Panc1 (cell line): ENCODE measurements around the gene DHCR24. TPM values are rescaled to one million over a fixed set of nuclear protein-coding genes. Genes with fewer than 3 reads are reported as not detected.
A peak's percentile ranks its signal among the peaks of the same experiment; 100 is the strongest.

Source experiments
- ATAC-seq: fragments of 200-7000 bp; cut with Tn5 transposase; 2 replicates; pipeline ENCODE4 v1.9.1; 2020; ENCODE audit warnings: mild to moderate bottlenecking, moderate library complexity
- Bru-seq: library from RNA; stranded (reverse); fragments of 400-500 nt; gene quantifications from one replicate; lab custom pipeline; 2021; lab: Mats Ljungman, UMichigan
- BruChase-seq, 2 experiments: library from RNA; stranded (reverse); fragments of 400-500 nt; gene quantifications; one replicate each; lab custom pipeline; 2021; lab: Mats Ljungman, UMichigan
- BruUV-seq: library from RNA; stranded (reverse); fragments of 400-500 nt; replicated peaks from 2 replicates; lab custom pipeline; 2021; lab: Mats Ljungman, UMichigan
- CTCF ChIA-PET: fragments of 300-600 bp; sonication (Branson Sonifier 250); formaldehyde crosslinking; loops from one replicate; lab custom pipeline; 2022; ENCODE audit warnings: antibody characterized with exemption; lab: Charles Lee
- POLR2A ChIA-PET: fragments of 300-600 bp; sonication (Branson Sonifier 250); formaldehyde crosslinking; loops from one replicate; lab custom pipeline; 2022; ENCODE audit warnings: antibody characterized with exemption; lab: Charles Lee
- DNase-seq: peaks from one replicate; pipeline ENCODE4 v3.0.0-alpha.2; 2010; ENCODE audit warnings: low read depth, low spot score
- H3K27ac ChIP-seq: 2 replicates; pipeline ENCODE4 v1.5.1; 2011; ENCODE audit warnings: mild to moderate bottlenecking, low read length, inconsistent platforms
- H3K27me3 ChIP-seq: fragments of 200-500 bp; sonication (Bioruptor generic); 2 replicates; pipeline ENCODE4 v1.6.0; 2014; ENCODE audit warnings: low read length, inconsistent platforms; ENCODE audit not compliant: control insufficient read depth, insufficient read depth
- H3K36me3 ChIP-seq: fragments of 200-500 bp; sonication (Bioruptor generic); 2 replicates; pipeline ENCODE4 v1.5.1; 2014; ENCODE audit warnings: inconsistent platforms, mild to moderate bottlenecking, low read length, moderate library complexity; ENCODE audit not compliant: control insufficient read depth, insufficient read depth
- H3K4me1 ChIP-seq: 2 replicates; pipeline ENCODE4 v1.5.1; 2011; ENCODE audit warnings: inconsistent platforms, mild to moderate bottlenecking, low read length, moderate library complexity; ENCODE audit not compliant: control insufficient read depth, insufficient read depth
- H3K4me3 ChIP-seq, 2 experiments: 2 replicates each; pipeline ENCODE4 v1.5.1; 2011 to 2012; ENCODE audit warnings: low read depth in 2 of 2, low read length in 2 of 2, mild to moderate bottlenecking in 2 of 2, inconsistent platforms in 1 of 2, moderate library complexity in 1 of 2
- H3K9me3 ChIP-seq: fragments of 200-500 bp; sonication (Bioruptor generic); 2 replicates; pipeline ENCODE4 v1.5.1; 2014; ENCODE audit warnings: low read depth, mild to moderate bottlenecking, inconsistent platforms, low read length, moderate library complexity; ENCODE audit not compliant: control insufficient read depth, insufficient read depth
- CTCF ChIP-seq: fragments of 450-650 bp; IDR thresholded peaks from 2 replicates; pipeline ENCODE4 v1.5.1; 2017; ENCODE audit warnings: mild to moderate bottlenecking
- POLR2AphosphoS5 ChIP-seq: IDR thresholded peaks from 2 replicates; pipeline ENCODE4 v1.6.1; 2012; ENCODE audit warnings: mild to moderate bottlenecking, low read depth, low read length, moderate library complexity
- REST ChIP-seq, 2 experiments: IDR thresholded peaks; 2 replicates each; pipeline ENCODE4 v1.6.1; 2011 to 2012; ENCODE audit warnings: low read depth in 2 of 2, control low read depth in 1 of 2, low read length in 1 of 2, mild to moderate bottlenecking in 1 of 2, moderate library complexity in 1 of 2; ENCODE audit not compliant: insufficient read depth in 1 of 2
- SIN3A ChIP-seq: IDR thresholded peaks from 2 replicates; pipeline ENCODE4 v1.6.1; 2012; ENCODE audit warnings: low read depth, mild to moderate bottlenecking, low read length, moderate library complexity, borderline replicate concordance; ENCODE audit not compliant: insufficient read depth
- TCF7L2 ChIP-seq: IDR thresholded peaks from 2 replicates; pipeline ENCODE4 v1.6.1; 2011; ENCODE audit warnings: mild to moderate bottlenecking, low read depth, low read length, inconsistent platforms
- in situ Hi-C: cut with HindIII; loops from 2 replicates; pipeline ENCODE4 v1.10.0; 2016; ENCODE audit warnings: low sequenced_read_pairs, low pct_unique_long_range_greater_than_20kb
- intact Hi-C: fragments of 100-400 bp; cut with micrococcal nuclease; formaldehyde crosslinking; loops from one replicate; pipeline ENCODE4 v1.10.0; 2022; ENCODE audit not compliant: unreplicated experiment
- long read RNA-seq: library from polyadenylated mRNA; unstranded; transcript quantifications from one replicate; pipeline ENCODE4 v2.0.0, GENCODE V29; 2021; ENCODE audit not compliant: unreplicated experiment
- polyA plus RNA-seq: library from polyadenylated mRNA; unstranded; fragments of >200 nt; gene quantifications from one replicate; pipeline ENCODE4 v1.2.1, GENCODE V29; 2012; ENCODE audit warnings: missing spikeins; ENCODE audit not compliant: insufficient read length
- total RNA-seq: library from RNA; stranded (reverse); gene quantifications from one replicate; pipeline ENCODE4 v1.2.1, GENCODE V29; 2021; ENCODE audit not compliant: unreplicated experiment

DHCR24 gene
- 313 TPM for total RNA-seq
- polyA plus RNA-seq, result 287 TPM
- Bru-seq, nascent RNA, result percentile 89 among the genes with signal in this experiment
- percentile 93 among the genes with signal in this experiment for BruChase-seq, experiment 1, labeled RNA remaining after a 2-hour chase
- BruChase-seq, experiment 2, labeled RNA remaining after a 6-hour chase, result percentile 97 among the genes with signal in this experiment
- long read RNA-seq, full-length matches to known transcripts, result 365 of 698 reads
- long read RNA-seq, partial matches to known transcripts, result 107 of 698 reads
- long read RNA-seq, other reads (novel, unspliced or antisense), result 226 of 698 reads

GRCh38 chr1:54886724-54887664 is at the start of gene DHCR24:
Gene DHCR24 (minus strand): TSS chr1:54887195. CDS start chr1:54887119, 76 bp downstream.
- DNase-seq, result no peak
- H3K4me3 ChIP-seq, result peak within 1 kb of the TSS; percentile 87 to 90
- TF ChIP-seq POLR2AphosphoS5 (peak; percentile 66; the same call in 1 of the 2 replicates), TCF7L2 (no peak), CTCF (no peak), SIN3A (peak; percentile 5), REST (IDR thresholded peaks at IDR 0.05; ENCODE audit: insufficient read depth in 1 of 2, low read depth in 2 of 2, low read length in 1 of 2) (no peak)
- no peaks in the 10 kb centered on the region for H3K9me3 ChIP-seq
- H3K27me3 ChIP-seq, result no peaks in the 10 kb centered on the region
- intact Hi-C loops, result no loop called here
- POLR2A ChIA-PET, result interaction anchor here (0.5 kb wide), 1 partner anchor 17 kb away, joined by 3 read pairs; no protein-coding TSS in a partner anchor
- CTCF ChIA-PET, result interaction anchor here (0.7 to 1.1 kb wide), 2 partner anchors 15 to 103 kb away, joined by 3 to 5 read pairs; no protein-coding TSS in a partner anchor
- H3K27ac ChIP-seq, result peak within 1 kb of the TSS; percentile 92
- ATAC-seq, result peak; percentile 95
- H3K36me3 ChIP-seq, result peaks cover 7% of the 10 kb centered on the region
- no TSS peak for BruUV-seq
- in situ Hi-C loops, result no loop called here
- H3K4me1 ChIP-seq, result peaks cover 40% of the 10 kb centered on the region

- no TSS peak for BruUV-seq
- H3K36me3 ChIP-seq, result no peaks in the 10 kb centered on the region
- H3K4me1 ChIP-seq, result no peaks in the 10 kb centered on the region
- in situ Hi-C loops (no loop called here), intact Hi-C loops (no loop called here)
- ATAC-seq (no peak), DNase-seq (no peak)
- ChIA-PET CTCF (no interaction called here), POLR2A (no interaction called here)
- no peak overlapping the region for H3K27ac ChIP-seq
- H3K27me3 ChIP-seq, result no peaks in the 10 kb centered on the region; the same call in 1 of the 2 replicates
- TF ChIP-seq SIN3A, result no peak
- TF ChIP-seq CTCF, result no peak
- TF ChIP-seq POLR2AphosphoS5, result no peak
- no peak for TF ChIP-seq TCF7L2
- TF ChIP-seq REST (IDR thresholded peaks at IDR 0.05; ENCODE audit: insufficient read depth in 1 of 2, low read depth in 2 of 2, low read length in 1 of 2), result no peak
- no peaks in the 10 kb centered on the region for H3K9me3 ChIP-seq
- H3K4me3 ChIP-seq, result no peak overlapping the region
Measured at GRCh38 chr1:54936791-54937190, 49.8 kb upstream of the DHCR24 start.
